ENCODE results near the gene DAP3.

The DAP3 gene

DNA sequence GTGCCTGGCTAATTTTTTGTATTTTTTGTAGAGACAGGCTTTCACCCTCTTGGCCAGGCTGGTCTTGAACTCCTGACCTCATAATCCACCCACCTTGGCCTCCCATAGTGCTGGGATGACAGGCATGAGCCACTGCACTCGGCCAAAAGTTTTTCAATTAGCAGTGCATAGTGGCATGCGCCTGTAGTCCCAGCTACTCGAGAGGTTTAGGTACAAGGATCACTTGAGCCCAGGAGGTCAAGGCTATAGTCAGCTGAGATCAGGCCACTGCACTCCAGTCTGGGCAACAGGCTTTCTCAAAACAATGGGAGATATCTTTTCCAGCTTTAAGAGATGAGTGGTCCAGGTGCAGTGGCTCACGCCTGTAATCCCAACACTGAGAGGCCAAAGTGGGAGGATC lies 30.8 kb downstream of the DAP3 start:
- Histone ChIP-seq H3K36me3 (ENCODE audit: insufficient read depth, low read length) (peaks cover 69% of the 10 kb centered on the region), H2AFZ (ENCODE audit: low read length) (no peak overlapping the region), H3K27ac (ENCODE audit: low read depth, low read length, poor library complexity, severe bottlenecking) (no peak overlapping the region), H3K4me1 (ENCODE audit: insufficient read depth, low read length, severe bottlenecking) (no peaks in the 10 kb centered on the region), H3K27me3 (ENCODE audit: insufficient read depth, low read length) (no peaks in the 10 kb centered on the region), H3K79me2 (ENCODE audit: insufficient read depth, low read length) (no peaks in the 10 kb centered on the region), H3K9me3 (ENCODE audit: low read length) (no peaks in the 10 kb centered on the region), H3K9ac (ENCODE audit: low read length) (no peak overlapping the region), H4K20me1 (ENCODE audit: insufficient read depth, low read length) (no peaks in the 10 kb centered on the region), H3K9me2 (ENCODE audit: low read depth, low read length) (no peaks in the 10 kb centered on the region), H3K4me3 (ENCODE audit: low read depth, low read length, poor library complexity, severe bottlenecking) (no peak overlapping the region), H3K4me2 (ENCODE audit: low read length) (no peak overlapping the region), H3F3A (ENCODE audit: insufficient read depth, low read length) (no peaks in the 10 kb centered on the region)
- no peak for TF ChIP-seq EZH2 (IDR thresholded peaks at IDR 0.05; ENCODE audit: borderline replicate concordance, low read length)
- TF ChIP-seq, protein P1, sequence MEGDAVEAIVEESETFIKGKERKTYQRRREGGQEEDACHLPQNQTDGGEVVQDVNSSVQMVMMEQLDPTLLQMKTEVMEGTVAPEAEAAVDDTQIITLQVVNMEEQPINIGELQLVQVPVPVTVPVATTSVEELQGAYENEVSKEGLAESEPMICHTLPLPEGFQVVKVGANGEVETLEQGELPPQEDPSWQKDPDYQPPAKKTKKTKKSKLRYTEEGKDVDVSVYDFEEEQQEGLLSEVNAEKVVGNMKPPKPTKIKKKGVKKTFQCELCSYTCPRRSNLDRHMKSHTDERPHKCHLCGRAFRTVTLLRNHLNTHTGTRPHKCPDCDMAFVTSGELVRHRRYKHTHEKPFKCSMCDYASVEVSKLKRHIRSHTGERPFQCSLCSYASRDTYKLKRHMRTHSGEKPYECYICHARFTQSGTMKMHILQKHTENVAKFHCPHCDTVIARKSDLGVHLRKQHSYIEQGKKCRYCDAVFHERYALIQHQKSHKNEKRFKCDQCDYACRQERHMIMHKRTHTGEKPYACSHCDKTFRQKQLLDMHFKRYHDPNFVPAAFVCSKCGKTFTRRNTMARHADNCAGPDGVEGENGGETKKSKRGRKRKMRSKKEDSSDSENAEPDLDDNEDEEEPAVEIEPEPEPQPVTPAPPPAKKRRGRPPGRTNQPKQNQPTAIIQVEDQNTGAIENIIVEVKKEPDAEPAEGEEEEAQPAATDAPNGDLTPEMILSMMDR (IDR thresholded peaks at IDR 0.05; ENCODE audit: low read length): no peak

DNA sequence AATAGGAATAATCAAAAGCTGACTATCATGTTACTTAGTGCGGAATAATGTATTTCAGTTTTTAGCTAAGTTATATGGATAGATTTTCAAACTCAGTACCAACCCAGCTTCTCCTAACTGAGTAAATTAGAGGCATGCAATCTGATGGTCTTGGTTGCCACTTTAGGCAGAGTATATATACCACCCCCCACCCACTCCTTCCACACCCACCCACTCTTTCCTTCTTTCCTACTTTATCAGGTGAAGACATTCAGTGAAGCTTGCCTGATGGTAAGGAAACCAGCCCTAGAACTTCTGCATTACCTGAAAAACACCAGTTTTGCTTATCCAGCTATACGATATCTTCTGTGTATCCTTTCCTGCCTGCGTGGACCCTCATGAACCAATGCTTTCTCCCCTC lies 36.3 kb downstream of the DAP3 start:
- Histone ChIP-seq H3K9me3 (ENCODE audit: low read length) (no peaks in the 10 kb centered on the region), H3K4me1 (ENCODE audit: insufficient read depth, low read length, severe bottlenecking) (no peaks in the 10 kb centered on the region), H3K4me3 (ENCODE audit: low read depth, low read length, poor library complexity, severe bottlenecking) (no peak overlapping the region), H4K20me1 (ENCODE audit: insufficient read depth, low read length) (no peaks in the 10 kb centered on the region), H2AFZ (ENCODE audit: low read length) (no peak overlapping the region), H3K27ac (ENCODE audit: low read depth, low read length, poor library complexity, severe bottlenecking) (no peak overlapping the region), H3K36me3 (ENCODE audit: insufficient read depth, low read length) (peaks cover 67% of the 10 kb centered on the region), H3K4me2 (ENCODE audit: low read length) (no peak overlapping the region), H3K79me2 (ENCODE audit: insufficient read depth, low read length) (no peaks in the 10 kb centered on the region), H3K9me2 (ENCODE audit: low read depth, low read length) (no peaks in the 10 kb centered on the region), H3K27me3 (ENCODE audit: insufficient read depth, low read length) (no peaks in the 10 kb centered on the region), H3F3A (ENCODE audit: insufficient read depth, low read length) (no peaks in the 10 kb centered on the region), H3K9ac (ENCODE audit: low read length) (no peak overlapping the region)
- TF ChIP-seq, protein P1 (IDR thresholded peaks at IDR 0.05; ENCODE audit: low read length): no peak
- TF ChIP-seq EZH2 (IDR thresholded peaks at IDR 0.05; ENCODE audit: borderline replicate concordance, low read length): no peak

DNA sequence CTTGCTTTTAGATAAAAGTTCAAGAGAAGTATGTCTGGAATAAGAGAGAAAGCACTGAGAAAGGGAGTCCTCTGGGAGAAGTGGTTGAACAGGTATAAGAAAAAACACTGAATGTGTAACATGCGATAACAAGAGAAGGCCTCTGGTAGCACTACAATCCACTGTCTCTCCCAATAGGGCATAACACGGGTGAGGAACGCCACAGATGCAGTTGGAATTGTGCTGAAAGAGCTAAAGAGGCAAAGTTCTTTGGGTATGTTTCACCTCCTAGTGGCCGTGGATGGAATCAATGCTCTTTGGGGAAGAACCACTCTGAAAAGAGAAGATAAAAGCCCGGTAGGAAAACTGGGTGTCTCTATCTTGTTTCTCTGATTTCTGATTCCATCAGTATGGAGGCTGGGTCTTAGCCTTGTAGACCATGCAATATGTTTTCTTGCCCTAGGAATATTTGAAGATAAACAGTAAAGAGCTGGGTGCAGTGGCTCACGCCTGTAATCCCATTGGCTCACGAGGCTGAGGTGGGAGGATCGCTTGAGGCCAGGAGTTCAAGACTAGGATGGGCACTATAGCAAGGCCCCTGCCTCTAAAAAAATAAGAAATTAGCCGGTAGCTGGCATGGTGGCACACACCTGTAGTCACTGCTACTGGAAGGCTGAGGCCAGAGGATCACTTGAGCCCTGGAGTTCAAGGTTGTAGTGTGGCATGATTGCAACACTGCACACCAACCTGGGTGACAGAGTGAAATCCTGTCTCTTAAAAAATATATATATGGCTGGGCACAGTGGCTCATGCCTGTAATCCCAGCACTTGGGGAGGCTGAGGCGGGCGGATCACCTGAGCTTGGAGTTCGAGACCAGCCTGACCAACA lies 40.4 kb downstream of the DAP3 start:
- Histone ChIP-seq H3K4me1 (ENCODE audit: insufficient read depth, low read length, severe bottlenecking) (no peaks in the 10 kb centered on the region), H4K20me1 (ENCODE audit: insufficient read depth, low read length) (no peaks in the 10 kb centered on the region), H3F3A (ENCODE audit: insufficient read depth, low read length) (no peaks in the 10 kb centered on the region), H3K36me3 (ENCODE audit: insufficient read depth, low read length) (peaks cover 80% of the 10 kb centered on the region), H3K9me2 (ENCODE audit: low read depth, low read length) (no peaks in the 10 kb centered on the region), H3K4me3 (ENCODE audit: low read depth, low read length, poor library complexity, severe bottlenecking) (no peak overlapping the region), H3K4me2 (ENCODE audit: low read length) (no peak overlapping the region), H3K27ac (ENCODE audit: low read depth, low read length, poor library complexity, severe bottlenecking) (no peak overlapping the region), H3K79me2 (ENCODE audit: insufficient read depth, low read length) (no peaks in the 10 kb centered on the region), H3K27me3 (ENCODE audit: insufficient read depth, low read length) (no peaks in the 10 kb centered on the region), H3K9me3 (ENCODE audit: low read length) (no peaks in the 10 kb centered on the region), H3K9ac (ENCODE audit: low read length) (no peak overlapping the region), H2AFZ (ENCODE audit: low read length) (no peak overlapping the region)
- TF ChIP-seq, protein P1 (IDR thresholded peaks at IDR 0.05; ENCODE audit: low read length): peak; percentile 68
- TF ChIP-seq EZH2 (IDR thresholded peaks at IDR 0.05; ENCODE audit: borderline replicate concordance, low read length): no peak
